Activated CD8-positive, alpha-beta T cell treated with anti-CD3 and anti-CD28 coated beads for 36 hours (primary cell): Measurements from ENCODE around the gene RPL39. TPM values are rescaled to one million over a fixed set of nuclear protein-coding genes. Genes with fewer than 3 reads are reported as not detected.

ENCODE experiments used
- ATAC-seq: fragments of 200-7000 bp; cut with Tn5 transposase; one replicate; pipeline ENCODE4 v1.10.0; 2021; ENCODE audit warnings: mild to moderate bottlenecking, moderate library complexity
- CTCF ChIA-PET: fragments of 350-600 bp; sonication (Branson Sonifier 250); formaldehyde crosslinking; loops from one replicate; lab custom pipeline; 2021; ENCODE audit warnings: antibody characterized with exemption; lab: Charles Lee
- POLR2A ChIA-PET: fragments of 350-600 bp; sonication (Branson Sonifier 250); formaldehyde crosslinking; loops from one replicate; lab custom pipeline; 2021; ENCODE audit warnings: antibody characterized with exemption; lab: Charles Lee
- DNase-seq: peaks from one replicate; pipeline ENCODE4 v3.0.0-alpha.2; 2020
- H3K27ac Mint-ChIP-seq: one replicate; pipeline ENCODE4 v1.8.0; 2021; ENCODE audit warnings: mild to moderate bottlenecking, mixed read lengths
- H3K27me3 Mint-ChIP-seq: one replicate; pipeline ENCODE4 v1.8.0; 2021; ENCODE audit warnings: mixed read lengths
- H3K36me3 Mint-ChIP-seq: one replicate; pipeline ENCODE4 v1.8.0; 2021; ENCODE audit warnings: low read depth, mixed read lengths
- H3K4me1 Mint-ChIP-seq: one replicate; pipeline ENCODE4 v1.8.0; 2021; ENCODE audit warnings: low read depth, mixed read lengths
- H3K4me3 Mint-ChIP-seq: one replicate; pipeline ENCODE4 v1.8.0; 2021; ENCODE audit warnings: mild to moderate bottlenecking, moderate library complexity, mixed read lengths
- H3K9me3 Mint-ChIP-seq: one replicate; pipeline ENCODE4 v1.8.0; 2021; ENCODE audit warnings: mixed read lengths
- CTCF ChIP-seq: fragments of 200-600 bp; IDR thresholded peaks from one replicate; pipeline ENCODE4 v1.8.0; 2022; ENCODE audit warnings: antibody characterized with exemption, mild to moderate bottlenecking
- intact Hi-C: fragments of 100-400 bp; cut with micrococcal nuclease; formaldehyde crosslinking; loops from one replicate; pipeline ENCODE4 v1.10.0; 2022
- total RNA-seq, 2 experiments: library from RNA; stranded (reverse); gene quantifications; one replicate each; pipeline ENCODE4 v1.2.3, GENCODE V29; 2021

The RPL39 gene
- total RNA-seq, 2 experiments from 2014 or later, result 2,778 to 2,808 TPM

DNA sequence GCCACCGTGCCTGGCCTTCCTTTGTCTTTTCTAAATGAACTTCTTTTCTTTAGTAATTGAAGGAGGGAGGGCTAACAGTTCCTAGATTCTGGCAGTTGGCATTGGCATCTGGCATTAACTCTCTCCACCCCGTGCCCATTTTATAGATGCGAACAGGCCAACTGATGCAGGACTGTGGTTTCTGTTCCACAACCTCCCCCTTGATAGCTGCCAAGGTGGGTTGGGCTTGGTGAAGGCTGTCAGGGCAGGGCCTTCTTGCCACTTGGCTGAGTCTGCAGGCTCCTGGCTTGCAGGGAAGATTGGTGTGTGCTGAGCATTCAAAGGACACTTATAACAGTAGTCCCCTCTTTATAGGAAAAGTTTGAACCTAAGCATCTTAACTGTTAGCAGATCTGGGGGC, 28.7 kb downstream of the RPL39 start:
- CTCF ChIA-PET, result no interaction called here
- intact Hi-C loops, result no loop called here
- H3K27me3 Mint-ChIP-seq, result no peaks in the 10 kb centered on the region
- no peak for DNase-seq
- peaks cover 6% of the 10 kb centered on the region for H3K4me1 Mint-ChIP-seq
- H3K9me3 Mint-ChIP-seq, result no peaks in the 10 kb centered on the region
- no peak overlapping the region for H3K27ac Mint-ChIP-seq
- no peak overlapping the region for H3K4me3 Mint-ChIP-seq
- ATAC-seq, result no peak
- no peak for TF ChIP-seq CTCF
- H3K36me3 Mint-ChIP-seq, result no peaks in the 10 kb centered on the region
- POLR2A ChIA-PET, result no interaction called here

DNA sequence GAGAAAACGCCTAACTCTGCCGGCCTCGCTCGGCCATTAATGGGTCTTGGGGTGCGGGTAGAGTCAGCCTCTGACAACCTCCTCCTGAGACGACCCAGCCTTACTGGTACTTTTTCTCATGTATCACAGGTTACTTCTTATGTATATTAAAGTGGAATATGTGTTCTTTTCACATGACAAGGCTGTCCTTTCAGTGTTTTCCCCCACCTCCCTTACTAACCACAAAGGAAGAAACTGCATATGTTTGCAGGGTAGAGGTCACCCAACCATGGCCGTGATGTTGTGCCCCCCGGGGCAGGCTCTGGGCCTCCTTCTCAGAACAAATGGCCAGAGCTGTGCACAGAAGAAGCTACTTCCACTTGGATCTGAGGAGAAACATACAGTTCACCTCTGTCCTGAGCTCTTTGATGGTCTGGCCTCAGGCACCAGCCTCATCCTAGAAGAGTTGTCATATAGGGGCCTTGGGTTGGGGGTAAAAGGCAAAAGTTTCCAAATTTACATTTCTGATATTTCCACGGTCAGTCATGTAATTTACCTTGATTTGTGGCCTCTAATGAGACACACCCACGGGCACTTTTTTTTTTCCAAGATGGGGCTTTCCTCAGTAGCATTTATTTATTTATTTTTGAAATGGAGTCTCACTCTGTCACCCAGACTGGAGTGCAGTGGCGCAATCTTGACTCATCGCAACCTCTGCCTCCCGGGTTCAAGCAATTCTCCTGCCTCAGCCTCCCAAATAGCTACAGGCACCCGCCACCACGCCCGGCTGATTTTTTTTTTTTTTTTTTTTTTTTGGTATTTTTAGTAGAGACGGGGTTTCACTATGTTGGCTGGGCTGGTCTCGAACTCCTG, 31.2 kb downstream of the RPL39 start:
- Mint-ChIP-seq H3K27me3 (no peaks in the 10 kb centered on the region), H3K27ac (no peak overlapping the region), H3K9me3 (no peaks in the 10 kb centered on the region), H3K4me1 (peaks cover 30% of the 10 kb centered on the region), H3K36me3 (no peaks in the 10 kb centered on the region), H3K4me3 (no peak overlapping the region)
- no peak for TF ChIP-seq CTCF
- no peak for ATAC-seq
- ChIA-PET CTCF (interaction anchor here (2.7 kb wide), 1 partner anchor 15 kb away, joined by 7 read pairs; no protein-coding TSS in a partner anchor), POLR2A (interaction anchor here (0.6 to 0.7 kb wide), 3 partner anchors 23 to 227 kb away, joined by 3 read pairs; no protein-coding TSS in a partner anchor)
- no peak for DNase-seq
- intact Hi-C loops, result no loop called here

DNA sequence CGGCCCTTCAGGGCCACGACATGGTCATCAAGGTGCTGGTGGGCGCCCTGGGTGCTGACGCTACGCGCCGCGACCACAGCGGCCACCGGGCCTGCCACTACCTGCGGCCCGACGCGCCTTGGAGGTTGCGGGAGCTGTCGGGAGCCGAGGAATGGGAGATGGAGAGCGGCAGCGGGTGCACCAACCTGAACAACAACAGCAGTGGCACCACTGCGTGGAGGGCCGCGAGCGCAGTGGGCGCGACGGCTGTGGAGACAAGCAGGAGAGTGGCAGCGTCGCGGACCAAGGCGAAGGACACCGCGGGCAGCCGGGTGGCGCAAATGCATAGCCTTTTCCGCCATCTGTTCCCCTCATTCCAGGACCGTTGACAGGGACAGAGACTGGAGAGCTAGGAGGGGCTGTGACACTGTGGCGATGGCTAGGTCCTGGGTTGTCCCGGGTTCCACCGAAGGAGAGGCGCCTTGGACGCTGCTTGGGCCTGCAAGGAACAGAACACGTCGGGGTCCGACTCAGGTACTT, 32.1 kb downstream of the RPL39 start:
- intact Hi-C loops, result loop anchor here (10.0 kb wide), 2 partner anchors 65 to 155 kb away; partner anchors contain the start of genes NKRF and SEPTIN6
- H3K27me3 Mint-ChIP-seq, result no peaks in the 10 kb centered on the region
- ChIA-PET POLR2A (interaction anchor here (0.6 to 1.6 kb wide), 4 partner anchors 16 to 226 kb away, joined by 3 read pairs; no protein-coding TSS in a partner anchor), CTCF (interaction anchor here (0.7 to 2.7 kb wide), 4 partner anchors 16 to 32 kb away, joined by 3 to 7 read pairs (median 3); partner anchors contain the start of gene RPL39)
- H3K4me3 Mint-ChIP-seq, result peak overlapping the region; percentile 35
- H3K36me3 Mint-ChIP-seq, result no peaks in the 10 kb centered on the region
- H3K4me1 Mint-ChIP-seq, result peaks cover 40% of the 10 kb centered on the region
- no peak for DNase-seq
- TF ChIP-seq CTCF, result no peak
- no peak for ATAC-seq
- no peaks in the 10 kb centered on the region for H3K9me3 Mint-ChIP-seq
- H3K27ac Mint-ChIP-seq, result no peak overlapping the region

GRCh38 chrX:119758731-119759247, 32.6 kb downstream of the RPL39 start:
- no peaks in the 10 kb centered on the region for H3K9me3 Mint-ChIP-seq
- intact Hi-C loops, result loop anchor here (10.0 kb wide), 2 partner anchors 64 to 154 kb away; partner anchors contain the start of genes NKRF and SEPTIN6
- peak overlapping the region; percentile 45 for H3K4me3 Mint-ChIP-seq
- no peaks in the 10 kb centered on the region for H3K27me3 Mint-ChIP-seq
- POLR2A ChIA-PET, result interaction anchor here (0.6 to 2.7 kb wide), 7 partner anchors 17 to 112 kb away, joined by 3 to 18 read pairs (median 3); partner anchors contain the start of genes NDUFA1, RNF113A and RPL39
- ATAC-seq, result peak; percentile 12
- peak; percentile 31 for DNase-seq
- peaks cover 45% of the 10 kb centered on the region for H3K4me1 Mint-ChIP-seq
- H3K36me3 Mint-ChIP-seq, result no peaks in the 10 kb centered on the region
- CTCF ChIA-PET, result interaction anchor here (0.6 to 2.7 kb wide), 5 partner anchors 16 to 82 kb away, joined by 3 to 7 read pairs (median 3); partner anchors contain the start of gene RPL39
- no peak for TF ChIP-seq CTCF
- H3K27ac Mint-ChIP-seq, result no peak overlapping the region
